HEK293 (cell line): ENCODE results near the gene MPZL3.
A peak's percentile ranks its signal among the peaks of the same experiment; 100 is the strongest.

Experiments used
- CTCF ChIA-PET: fragments of 350-600 bp; formaldehyde crosslinking; extraction: SDS; loops from one replicate; lab custom pipeline; 2021; ENCODE audit warnings: antibody characterized with exemption; lab: Yijun Ruan, JAX
- POLR2A ChIA-PET: fragments of 300-600 bp; formaldehyde crosslinking; extraction: SDS; loops from one replicate; lab custom pipeline; 2020; ENCODE audit warnings: antibody characterized with exemption, inconsistent platforms; lab: Yijun Ruan, JAX
- H3K27ac ChIP-seq: fragments of 200-500 bp; sonication (Bioruptor generic); 2 replicates; pipeline ENCODE4 v1.5.1; 2014; ENCODE audit warnings: low read depth, low read length, control low read depth, inconsistent platforms; ENCODE audit errors: extremely low read depth
- H3K36me3 ChIP-seq, 2 experiments: fragments of 200-500 bp in 1 of 2; sonication (Bioruptor generic) in 1 of 2; 1 replicate in 1 of 2; 2 replicates in 1 of 2; pipeline ENCODE4 v1.5.1; 2014 to 2017; ENCODE audit warnings: inconsistent platforms in 2 of 2, low read length in 2 of 2; ENCODE audit not compliant: control insufficient read depth in 2 of 2, insufficient read depth in 1 of 2
- H3K4me1 ChIP-seq: fragments of 200-500 bp; sonication (Bioruptor generic); 2 replicates; pipeline ENCODE4 v1.5.1; 2014; ENCODE audit warnings: mild to moderate bottlenecking, low read length, inconsistent platforms; ENCODE audit not compliant: control insufficient read depth, insufficient read depth
- H3K4me3 ChIP-seq: 2 replicates; pipeline ENCODE4 v1.5.1; 2011; ENCODE audit warnings: low read depth, mild to moderate bottlenecking, control low read depth, low read length, moderate library complexity
- H3K9me3 ChIP-seq: fragments of 200-500 bp; sonication (Bioruptor generic); 2 replicates; pipeline ENCODE4 v1.5.1; 2014; ENCODE audit warnings: low read depth, low read length, inconsistent platforms; ENCODE audit not compliant: control insufficient read depth, insufficient read depth
- GFI1B ChIP-seq: fragments of 450-650 bp; formaldehyde crosslinking; IDR thresholded peaks from 2 replicates; pipeline ENCODE4 v1.5.1; 2016; ENCODE audit warnings: missing biosample characterization, missing genetic modification characterization
- HOXC10 ChIP-seq: sonication (generic); formaldehyde crosslinking; IDR thresholded peaks from 2 replicates; pipeline ENCODE4 v1.8.1; 2023; ENCODE audit warnings: mild to moderate bottlenecking, missing genetic modification reagents
- SCRT1 ChIP-seq: fragments of 450-650 bp; formaldehyde crosslinking; IDR thresholded peaks from 2 replicates; pipeline ENCODE4 v1.5.1; 2016; ENCODE audit warnings: missing biosample characterization, missing genetic modification characterization, borderline replicate concordance
- TCF7L2 ChIP-seq: IDR thresholded peaks from 2 replicates; pipeline ENCODE4 v1.6.1; 2011; ENCODE audit warnings: low read depth, mild to moderate bottlenecking, inconsistent platforms, low read length, moderate library complexity, borderline replicate concordance
- TRIM28 ChIP-seq: IDR thresholded peaks from 2 replicates; pipeline ENCODE4 v1.6.1; 2011; ENCODE audit warnings: low read length, control low read depth, borderline replicate concordance
- YY2 ChIP-seq: fragments of 450-650 bp; formaldehyde crosslinking; IDR thresholded peaks from 2 replicates; pipeline ENCODE4 v1.5.1; 2016; ENCODE audit warnings: missing biosample characterization, missing genetic modification characterization
- ZBTB8A ChIP-seq: fragments of 450-650 bp; formaldehyde crosslinking; IDR thresholded peaks from 2 replicates; pipeline ENCODE4 v1.5.1; 2016; ENCODE audit warnings: missing biosample characterization, missing genetic modification characterization
- ZEB2 ChIP-seq: fragments of 450-650 bp; formaldehyde crosslinking; IDR thresholded peaks from 2 replicates; pipeline ENCODE4 v1.5.1; 2016; ENCODE audit warnings: missing biosample characterization, missing genetic modification characterization
- ZNF19 ChIP-seq: fragments of 450-650 bp; formaldehyde crosslinking; IDR thresholded peaks from 2 replicates; pipeline ENCODE4; 2016; ENCODE audit warnings: missing biosample characterization, missing genetic modification characterization, low read depth
- ZNF292 ChIP-seq: fragments of 450-650 bp; formaldehyde crosslinking; IDR thresholded peaks from 2 replicates; pipeline ENCODE4 v1.5.1; 2016; ENCODE audit warnings: low read depth, missing biosample characterization, missing genetic modification characterization, borderline replicate concordance
- ZNF302 ChIP-seq: fragments of 450-650 bp; formaldehyde crosslinking; IDR thresholded peaks from 2 replicates; pipeline ENCODE4 v1.5.1; 2016; ENCODE audit warnings: missing biosample characterization, missing genetic modification characterization, low read depth
- ZNF311 ChIP-seq: fragments of 450-650 bp; formaldehyde crosslinking; IDR thresholded peaks from 2 replicates; pipeline ENCODE4 v1.5.1; 2017; ENCODE audit warnings: missing biosample characterization, missing genetic modification characterization, borderline replicate concordance
- ZNF548 ChIP-seq: fragments of 450-650 bp; formaldehyde crosslinking; IDR thresholded peaks from 2 replicates; pipeline ENCODE4 v1.5.1; 2016; ENCODE audit warnings: missing biosample characterization, missing genetic modification characterization
- ZNF558 ChIP-seq: fragments of 450-650 bp; formaldehyde crosslinking; IDR thresholded peaks from 2 replicates; pipeline ENCODE4 v1.5.1; 2016; ENCODE audit warnings: missing biosample characterization, missing genetic modification characterization
- ZNF654 ChIP-seq: fragments of 450-650 bp; formaldehyde crosslinking; IDR thresholded peaks from 2 replicates; pipeline ENCODE4 v1.5.1; 2016; ENCODE audit warnings: low read depth, missing biosample characterization, missing genetic modification characterization
- ZNF747 ChIP-seq: fragments of 450-650 bp; formaldehyde crosslinking; IDR thresholded peaks from 2 replicates; pipeline ENCODE4 v1.5.1; 2016; ENCODE audit warnings: missing biosample characterization, missing genetic modification characterization
- ZNF768 ChIP-seq: fragments of 450-650 bp; formaldehyde crosslinking; IDR thresholded peaks from 2 replicates; pipeline ENCODE4 v1.5.1; 2018; ENCODE audit warnings: missing biosample characterization, mild to moderate bottlenecking, missing genetic modification characterization
- ZSCAN30 ChIP-seq: fragments of 450-650 bp; IDR thresholded peaks from 2 replicates; pipeline ENCODE4 v1.5.1; 2018; ENCODE audit warnings: missing biosample characterization, mild to moderate bottlenecking, missing genetic modification characterization, moderate library complexity
- TF ChIP-seq, protein P1 (sequence below): fragments of 450-650 bp; formaldehyde crosslinking; IDR thresholded peaks from 2 replicates; pipeline ENCODE4 v1.5.1; 2016; ENCODE audit warnings: missing biosample characterization, missing genetic modification characterization
- TF ChIP-seq, protein P2 (sequence below): fragments of 450-650 bp; formaldehyde crosslinking; IDR thresholded peaks from 2 replicates; pipeline ENCODE4 v1.5.1; 2016; ENCODE audit warnings: missing biosample characterization, missing genetic modification characterization
- TF ChIP-seq, protein P3 (sequence below): fragments of 450-650 bp; formaldehyde crosslinking; IDR thresholded peaks from 2 replicates; pipeline ENCODE4 v1.5.1; 2016; ENCODE audit warnings: missing biosample characterization, missing genetic modification characterization
- TF ChIP-seq, protein P4 (sequence below): fragments of 450-650 bp; formaldehyde crosslinking; IDR thresholded peaks from 2 replicates; pipeline ENCODE4 v1.5.1; 2016; ENCODE audit warnings: missing biosample characterization, missing genetic modification characterization
- TF ChIP-seq, protein P5 (sequence below): IDR thresholded peaks from 2 replicates; pipeline ENCODE4 v1.6.1; 2011; ENCODE audit warnings: mild to moderate bottlenecking, low read depth, low read length, borderline replicate concordance

MPZL3 gene

DNA sequence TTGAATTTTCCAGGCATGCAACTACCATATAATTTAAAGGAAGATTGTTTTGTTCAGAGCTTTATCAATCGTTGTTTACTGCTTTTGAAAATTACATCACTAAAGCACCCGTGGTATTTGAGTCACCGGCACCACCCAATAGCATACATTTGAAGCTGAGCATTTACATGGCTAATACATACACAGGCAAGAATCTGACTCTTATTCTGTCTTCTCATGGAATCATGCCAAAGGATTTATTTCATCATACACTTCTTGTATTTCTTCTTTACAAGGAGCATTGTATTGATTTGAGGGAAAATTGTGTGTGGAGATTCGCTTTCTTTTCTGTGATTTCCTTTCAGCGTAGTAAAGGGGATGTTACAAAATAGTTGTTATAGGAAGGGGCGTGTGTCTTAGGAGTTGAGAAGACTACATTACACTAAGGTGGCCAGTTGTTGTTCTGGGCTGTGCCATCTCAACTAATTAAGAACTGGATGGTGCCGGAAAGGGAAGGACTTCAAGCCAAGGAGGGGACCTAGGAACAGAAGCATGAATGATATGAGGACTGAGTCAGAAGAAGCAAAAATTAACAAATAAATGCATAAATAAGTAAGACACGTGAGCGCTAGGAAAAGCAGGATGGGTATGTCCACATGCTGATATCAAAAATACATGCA is 39.4 kb upstream of the MPZL3 start (continued):
- TF ChIP-seq ZNF302, result no peak
- no peak for TF ChIP-seq ZNF768 (tag by site-specific recombination)
- no peak for TF ChIP-seq ZNF747 (tag by site-specific recombination)
- no peak for TF ChIP-seq TRIM28
- TF ChIP-seq, protein P1, sequence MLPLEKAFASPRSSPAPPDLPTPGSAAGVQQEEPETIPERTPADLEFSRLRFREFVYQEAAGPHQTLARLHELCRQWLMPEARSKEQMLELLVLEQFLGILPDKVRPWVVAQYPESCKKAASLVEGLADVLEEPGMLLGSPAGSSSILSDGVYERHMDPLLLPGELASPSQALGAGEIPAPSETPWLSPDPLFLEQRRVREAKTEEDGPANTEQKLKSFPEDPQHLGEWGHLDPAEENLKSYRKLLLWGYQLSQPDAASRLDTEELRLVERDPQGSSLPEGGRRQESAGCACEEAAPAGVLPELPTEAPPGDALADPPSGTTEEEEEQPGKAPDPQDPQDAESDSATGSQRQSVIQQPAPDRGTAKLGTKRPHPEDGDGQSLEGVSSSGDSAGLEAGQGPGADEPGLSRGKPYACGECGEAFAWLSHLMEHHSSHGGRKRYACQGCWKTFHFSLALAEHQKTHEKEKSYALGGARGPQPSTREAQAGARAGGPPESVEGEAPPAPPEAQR, result no peak
- TF ChIP-seq TCF7L2, result no peak
- TF ChIP-seq ZNF558 (tag by site-specific recombination), result no peak
- no peak for TF ChIP-seq ZNF311 (tag by site-specific recombination)
- TF ChIP-seq, all 188 proteins: peak for 0

DNA sequence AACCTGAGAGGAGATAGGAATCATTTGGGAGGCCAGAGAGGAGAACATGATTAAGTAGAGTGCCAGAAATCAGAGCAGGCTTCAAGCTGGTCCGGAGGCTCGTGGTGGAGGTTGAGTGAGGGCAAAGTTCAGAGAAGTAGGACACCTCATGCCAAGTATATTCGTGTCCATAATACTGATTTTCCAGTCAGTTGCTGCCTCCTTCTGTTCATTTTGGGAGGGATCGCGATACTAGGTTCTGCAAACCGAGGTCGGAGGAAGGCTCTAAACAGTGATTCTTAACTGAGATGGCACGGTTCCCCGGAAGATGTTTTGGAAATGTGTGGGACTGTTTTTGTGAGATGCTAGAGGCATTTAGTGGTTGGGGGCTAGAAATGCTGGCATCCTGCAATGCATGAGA is 38.8 kb upstream of the MPZL3 start:
- ChIA-PET POLR2A (no interaction called here), CTCF (interaction anchor here (0.6 to 2.7 kb wide), 8 partner anchors 9 to 146 kb away, joined by 3 to 25 read pairs (median 5); no protein-coding TSS in a partner anchor)
- no peak overlapping the region for H3K4me3 ChIP-seq
- no peaks in the 10 kb centered on the region for H3K36me3 ChIP-seq
- H3K4me1 ChIP-seq, result no peaks in the 10 kb centered on the region
- H3K9me3 ChIP-seq, result no peaks in the 10 kb centered on the region
- no peak overlapping the region for H3K27ac ChIP-seq
- TF ChIP-seq HOXC10, result no peak
- no peak for TF ChIP-seq SCRT1 (tag by site-specific recombination)
- no peak for TF ChIP-seq ZNF19
- peak; percentile 32; the same call in 1 of the 2 replicates for TF ChIP-seq ZNF654 (tag by site-specific recombination)
- no peak for TF ChIP-seq ZNF292 (tag by site-specific recombination)

DNA sequence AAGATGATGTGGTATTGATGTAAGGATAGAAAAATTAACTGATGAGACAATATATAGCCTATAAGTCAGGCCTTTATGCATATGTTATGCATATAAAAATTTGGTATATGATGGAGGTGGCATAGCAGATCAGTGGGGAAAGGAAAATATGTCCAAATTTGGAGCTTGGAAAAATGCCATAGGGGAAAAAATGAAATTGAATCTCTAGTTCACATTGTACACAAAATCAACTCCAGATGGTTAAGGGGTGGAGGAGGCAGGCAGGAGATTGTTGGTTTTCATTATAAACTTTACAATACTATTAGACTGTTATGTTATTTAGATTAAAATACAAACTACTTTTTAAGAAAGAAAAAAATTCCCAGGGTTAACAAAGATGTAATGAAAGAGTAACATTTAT is 37.2 kb upstream of the MPZL3 start:
- Histone ChIP-seq H3K4me3 (no peak overlapping the region), H3K4me1 (no peaks in the 10 kb centered on the region), H3K36me3 (no peaks in the 10 kb centered on the region), H3K9me3 (no peaks in the 10 kb centered on the region), H3K27ac (no peak overlapping the region)
- CTCF ChIA-PET, result interaction anchor here (0.5 to 1.1 kb wide), 5 partner anchors 63 to 742 kb away, joined by 3 to 6 read pairs (median 3); no protein-coding TSS in a partner anchor
- TF ChIP-seq GFI1B (tag by site-specific recombination), result no peak
- TF ChIP-seq, protein P2, sequence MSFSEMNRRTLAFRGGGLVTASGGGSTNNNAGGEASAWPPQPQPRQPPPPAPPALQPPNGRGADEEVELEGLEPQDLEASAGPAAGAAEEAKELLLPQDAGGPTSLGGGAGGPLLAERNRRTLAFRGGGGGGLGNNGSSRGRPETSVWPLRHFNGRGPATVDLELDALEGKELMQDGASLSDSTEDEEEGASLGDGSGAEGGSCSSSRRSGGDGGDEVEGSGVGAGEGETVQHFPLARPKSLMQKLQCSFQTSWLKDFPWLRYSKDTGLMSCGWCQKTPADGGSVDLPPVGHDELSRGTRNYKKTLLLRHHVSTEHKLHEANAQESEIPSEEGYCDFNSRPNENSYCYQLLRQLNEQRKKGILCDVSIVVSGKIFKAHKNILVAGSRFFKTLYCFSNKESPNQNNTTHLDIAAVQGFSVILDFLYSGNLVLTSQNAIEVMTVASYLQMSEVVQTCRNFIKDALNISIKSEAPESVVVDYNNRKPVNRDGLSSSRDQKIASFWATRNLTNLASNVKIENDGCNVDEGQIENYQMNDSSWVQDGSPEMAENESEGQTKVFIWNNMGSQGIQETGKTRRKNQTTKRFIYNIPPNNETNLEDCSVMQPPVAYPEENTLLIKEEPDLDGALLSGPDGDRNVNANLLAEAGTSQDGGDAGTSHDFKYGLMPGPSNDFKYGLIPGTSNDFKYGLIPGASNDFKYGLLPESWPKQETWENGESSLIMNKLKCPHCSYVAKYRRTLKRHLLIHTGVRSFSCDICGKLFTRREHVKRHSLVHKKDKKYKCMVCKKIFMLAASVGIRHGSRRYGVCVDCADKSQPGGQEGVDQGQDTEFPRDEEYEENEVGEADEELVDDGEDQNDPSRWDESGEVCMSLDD (tag by site-specific recombination), result no peak
- TF ChIP-seq ZEB2 (tag by site-specific recombination), result no peak
- TF ChIP-seq ZNF548 (tag by site-specific recombination), result no peak
- TF ChIP-seq, protein P3, sequence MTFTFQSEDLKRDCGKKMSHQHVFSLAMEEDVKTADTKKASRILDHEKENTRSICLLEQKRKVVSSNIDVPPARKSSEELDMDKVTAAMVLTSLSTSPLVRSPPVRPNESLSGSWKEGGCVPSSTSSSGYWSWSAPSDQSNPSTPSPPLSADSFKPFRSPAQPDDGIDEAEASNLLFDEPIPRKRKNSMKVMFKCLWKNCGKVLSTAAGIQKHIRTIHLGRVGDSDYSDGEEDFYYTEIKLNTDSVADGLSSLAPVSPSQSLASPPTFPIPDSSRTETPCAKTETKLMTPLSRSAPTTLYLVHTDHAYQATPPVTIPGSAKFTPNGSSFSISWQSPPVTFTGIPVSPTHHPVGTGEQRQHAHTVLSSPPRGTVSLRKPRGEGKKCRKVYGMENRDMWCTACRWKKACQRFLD (tag by site-specific recombination), result no peak
- no peak for TF ChIP-seq YY2
- TF ChIP-seq, protein P4, sequence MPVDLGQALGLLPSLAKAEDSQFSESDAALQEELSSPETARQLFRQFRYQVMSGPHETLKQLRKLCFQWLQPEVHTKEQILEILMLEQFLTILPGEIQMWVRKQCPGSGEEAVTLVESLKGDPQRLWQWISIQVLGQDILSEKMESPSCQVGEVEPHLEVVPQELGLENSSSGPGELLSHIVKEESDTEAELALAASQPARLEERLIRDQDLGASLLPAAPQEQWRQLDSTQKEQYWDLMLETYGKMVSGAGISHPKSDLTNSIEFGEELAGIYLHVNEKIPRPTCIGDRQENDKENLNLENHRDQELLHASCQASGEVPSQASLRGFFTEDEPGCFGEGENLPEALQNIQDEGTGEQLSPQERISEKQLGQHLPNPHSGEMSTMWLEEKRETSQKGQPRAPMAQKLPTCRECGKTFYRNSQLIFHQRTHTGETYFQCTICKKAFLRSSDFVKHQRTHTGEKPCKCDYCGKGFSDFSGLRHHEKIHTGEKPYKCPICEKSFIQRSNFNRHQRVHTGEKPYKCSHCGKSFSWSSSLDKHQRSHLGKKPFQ (tag by site-specific recombination), result no peak
- no peak for TF ChIP-seq ZBTB8A
- TF ChIP-seq, protein P5, sequence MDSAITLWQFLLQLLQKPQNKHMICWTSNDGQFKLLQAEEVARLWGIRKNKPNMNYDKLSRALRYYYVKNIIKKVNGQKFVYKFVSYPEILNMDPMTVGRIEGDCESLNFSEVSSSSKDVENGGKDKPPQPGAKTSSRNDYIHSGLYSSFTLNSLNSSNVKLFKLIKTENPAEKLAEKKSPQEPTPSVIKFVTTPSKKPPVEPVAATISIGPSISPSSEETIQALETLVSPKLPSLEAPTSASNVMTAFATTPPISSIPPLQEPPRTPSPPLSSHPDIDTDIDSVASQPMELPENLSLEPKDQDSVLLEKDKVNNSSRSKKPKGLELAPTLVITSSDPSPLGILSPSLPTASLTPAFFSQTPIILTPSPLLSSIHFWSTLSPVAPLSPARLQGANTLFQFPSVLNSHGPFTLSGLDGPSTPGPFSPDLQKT, result no peak
- no peak for TF ChIP-seq ZSCAN30 (tag by site-specific recombination)
- POLR2A ChIA-PET, result no interaction called here
